ENCODE results near the gene CBFA2T2. TPM values are rescaled to one million over a fixed set of nuclear protein-coding genes. Genes with fewer than 3 reads are reported as not detected.
"Not testable (repeated sequence)": the region's sequence is repeated elsewhere in the genome, so short reads cannot be mapped to it uniquely, and the experiment has no call there.

The CBFA2T2 gene
- total RNA-seq, 1 donor: 11.2 TPM

GRCh38 chr20:33630507-33630906 is 140.6 kb downstream of the CBFA2T2 start:
- no peak overlapping the region for H3K4me2 ChIP-seq (ENCODE audit: insufficient read depth, low read length)
- peaks cover 37% of the 10 kb centered on the region for H3K36me3 ChIP-seq (ENCODE audit: insufficient read depth, low read length)
- no peak overlapping the region for H3K4me3 ChIP-seq (ENCODE audit: insufficient read depth, low read length)
- no peaks in the 10 kb centered on the region for H3K79me2 ChIP-seq (ENCODE audit: insufficient read depth, low read length)
- no peaks in the 10 kb centered on the region for H3K4me1 ChIP-seq (ENCODE audit: insufficient read depth, low read length)
- no peak for TF ChIP-seq CTCF (IDR thresholded peaks at IDR 0.05; ENCODE audit: extremely low read depth, low read depth, low read length)
- no peak overlapping the region for H2AFZ ChIP-seq (ENCODE audit: low read length)
- no peak overlapping the region for H3K27ac ChIP-seq (ENCODE audit: low read depth, low read length)
- H4K20me1 ChIP-seq (ENCODE audit: insufficient read depth, low read length): peaks cover 2% of the 10 kb centered on the region
- no peaks in the 10 kb centered on the region for H3K9me3 ChIP-seq (ENCODE audit: low read depth, low read length)
- DNase-seq (ENCODE audit: insufficient read length, low spot score, missing footprints): no peak
- no peaks in the 10 kb centered on the region for H3K27me3 ChIP-seq (ENCODE audit: insufficient read depth, low read length)

GRCh38 chr20:33631910-33632309 is 142.0 kb downstream of the CBFA2T2 start:
- not testable (repeated sequence) for H3K79me2 ChIP-seq (ENCODE audit: insufficient read depth, low read length); H3K9me3 ChIP-seq (ENCODE audit: low read depth, low read length); H3K4me2 ChIP-seq (ENCODE audit: insufficient read depth, low read length); H3K27ac ChIP-seq (ENCODE audit: low read depth, low read length); DNase-seq (ENCODE audit: insufficient read length, low spot score, missing footprints); H4K20me1 ChIP-seq (ENCODE audit: insufficient read depth, low read length); H3K27me3 ChIP-seq (ENCODE audit: insufficient read depth, low read length); H3K4me1 ChIP-seq (ENCODE audit: insufficient read depth, low read length); H3K4me3 ChIP-seq (ENCODE audit: insufficient read depth, low read length); H2AFZ ChIP-seq (ENCODE audit: low read length)
- H3K36me3 ChIP-seq (ENCODE audit: insufficient read depth, low read length): peaks cover 35% of the 10 kb centered on the region

DNA sequence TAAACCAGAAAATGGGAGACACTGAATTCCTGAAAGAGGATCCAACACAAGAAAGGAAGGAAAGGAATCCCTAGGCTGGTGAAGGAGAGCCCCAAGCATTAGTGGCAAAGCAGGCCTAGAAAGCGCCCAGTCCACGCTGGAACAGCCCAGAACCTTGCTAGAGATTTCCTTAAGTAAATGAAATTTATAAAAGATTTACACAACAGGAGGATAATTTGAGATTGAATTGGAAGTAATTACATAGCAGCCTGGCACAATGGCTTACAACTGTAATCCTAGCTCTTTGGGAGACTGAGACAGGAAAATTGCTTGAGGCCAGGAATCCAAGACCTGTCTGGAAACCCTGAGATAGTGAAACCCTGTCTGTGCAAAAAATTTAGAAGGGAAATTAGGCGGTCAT is 145.4 kb downstream of the CBFA2T2 start:
- Histone ChIP-seq H3K79me2 (ENCODE audit: insufficient read depth, low read length) (no peaks in the 10 kb centered on the region), H2AFZ (ENCODE audit: low read length) (no peak overlapping the region), H3K4me2 (ENCODE audit: insufficient read depth, low read length) (no peak overlapping the region), H3K27me3 (ENCODE audit: insufficient read depth, low read length) (no peaks in the 10 kb centered on the region), H4K20me1 (ENCODE audit: insufficient read depth, low read length) (peaks cover under 1% of the 10 kb centered on the region), H3K27ac (ENCODE audit: low read depth, low read length) (no peak overlapping the region), H3K4me1 (ENCODE audit: insufficient read depth, low read length) (no peaks in the 10 kb centered on the region), H3K36me3 (ENCODE audit: insufficient read depth, low read length) (peaks cover 31% of the 10 kb centered on the region), H3K9me3 (ENCODE audit: low read depth, low read length) (no peaks in the 10 kb centered on the region), H3K4me3 (ENCODE audit: insufficient read depth, low read length) (no peak overlapping the region)
- DNase-seq (ENCODE audit: insufficient read length, low spot score, missing footprints): no peak
- TF ChIP-seq CTCF (IDR thresholded peaks at IDR 0.05; ENCODE audit: extremely low read depth, low read depth, low read length): no peak

DNA sequence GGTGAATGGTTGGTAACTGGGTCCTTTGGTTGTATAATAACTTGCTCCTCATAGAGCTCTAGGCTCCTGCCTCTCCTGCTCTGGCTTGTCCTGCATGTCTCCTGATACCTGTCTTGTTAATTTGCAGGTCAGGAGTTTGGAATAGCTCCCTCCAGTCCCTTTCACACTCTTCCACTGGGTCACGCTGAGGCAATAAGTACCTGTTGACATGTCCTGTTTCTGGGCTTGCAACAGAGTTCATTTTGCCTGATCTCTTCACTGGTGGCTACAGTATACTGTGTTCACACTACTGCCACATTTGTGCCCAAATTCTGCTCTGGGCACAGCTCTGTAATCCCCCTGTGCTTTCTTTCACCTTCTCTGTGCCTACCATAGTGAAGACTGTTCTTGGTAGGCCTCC is 146.9 kb downstream of the CBFA2T2 start:
- Histone ChIP-seq H3K9me3 (ENCODE audit: low read depth, low read length) (no peaks in the 10 kb centered on the region), H3K79me2 (ENCODE audit: insufficient read depth, low read length) (no peaks in the 10 kb centered on the region), H3K27ac (ENCODE audit: low read depth, low read length) (no peak overlapping the region), H3K4me1 (ENCODE audit: insufficient read depth, low read length) (no peaks in the 10 kb centered on the region), H3K36me3 (ENCODE audit: insufficient read depth, low read length) (peaks cover 34% of the 10 kb centered on the region), H2AFZ (ENCODE audit: low read length) (no peak overlapping the region), H3K27me3 (ENCODE audit: insufficient read depth, low read length) (no peaks in the 10 kb centered on the region), H3K4me3 (ENCODE audit: insufficient read depth, low read length) (no peak overlapping the region), H4K20me1 (ENCODE audit: insufficient read depth, low read length) (no peaks in the 10 kb centered on the region), H3K4me2 (ENCODE audit: insufficient read depth, low read length) (no peak overlapping the region)
- no peak for DNase-seq (ENCODE audit: insufficient read length, low spot score, missing footprints)
- TF ChIP-seq CTCF (IDR thresholded peaks at IDR 0.05; ENCODE audit: extremely low read depth, low read depth, low read length): no peak
